Mesodermal cell (in vitro differentiated cells): Measurements from ENCODE around the gene PTCH2.

Experiments used
- H3K27ac ChIP-seq: 2 replicates; pipeline ENCODE4 v1.7.0; 2013; ENCODE audit warnings: mild to moderate bottlenecking, low read depth, low read length, moderate library complexity; ENCODE audit not compliant: severe bottlenecking
- H3K36me3 ChIP-seq: 2 replicates; pipeline ENCODE4 v1.7.1; 2013; ENCODE audit warnings: mild to moderate bottlenecking, low read length, moderate library complexity; ENCODE audit not compliant: control insufficient read depth, insufficient read depth
- H3K4me1 ChIP-seq: one replicate; pipeline ENCODE4 v1.7.1; 2013; ENCODE audit warnings: mild to moderate bottlenecking, low read length; ENCODE audit not compliant: insufficient read depth, control insufficient read depth, poor library complexity, severe bottlenecking
- H3K4me3 ChIP-seq: 2 replicates; pipeline ENCODE4 v1.7.0; 2013; ENCODE audit warnings: low read length, control low read depth, mild to moderate bottlenecking; ENCODE audit not compliant: insufficient read depth, poor library complexity, severe bottlenecking; ENCODE audit errors: extremely low read depth
- H3K9me3 ChIP-seq: 2 replicates; pipeline ENCODE4 v1.7.1; 2013; ENCODE audit warnings: mild to moderate bottlenecking, low read length, moderate library complexity; ENCODE audit not compliant: control insufficient read depth
- WGBS, 2 experiments: methylation state at CpG; one replicate each; pipeline ENCODE4 v1.1.5; 2013; ENCODE audit warnings: missing lambda C conversion rate in 2 of 2; ENCODE audit not compliant: insufficient coverage in 2 of 2; 5-methylcytosine and 5-hydroxymethylcytosine counted together

The PTCH2 gene

GRCh38 chr1:44775930-44776729, 66.9 kb downstream of the PTCH2 start:
- no peaks in the 10 kb centered on the region for H3K9me3 ChIP-seq
- WGBS, 2 experiments: 2 to 3% methylated on average over 23 to 31 of the region's 36 CpGs
- H3K36me3 ChIP-seq: peaks cover 52% of the 10 kb centered on the region
- H3K27ac ChIP-seq: peak overlapping the region; percentile 97
- H3K4me3 ChIP-seq: peak overlapping the region; percentile 94
- H3K4me1 ChIP-seq: peaks cover 14% of the 10 kb centered on the region

DNA sequence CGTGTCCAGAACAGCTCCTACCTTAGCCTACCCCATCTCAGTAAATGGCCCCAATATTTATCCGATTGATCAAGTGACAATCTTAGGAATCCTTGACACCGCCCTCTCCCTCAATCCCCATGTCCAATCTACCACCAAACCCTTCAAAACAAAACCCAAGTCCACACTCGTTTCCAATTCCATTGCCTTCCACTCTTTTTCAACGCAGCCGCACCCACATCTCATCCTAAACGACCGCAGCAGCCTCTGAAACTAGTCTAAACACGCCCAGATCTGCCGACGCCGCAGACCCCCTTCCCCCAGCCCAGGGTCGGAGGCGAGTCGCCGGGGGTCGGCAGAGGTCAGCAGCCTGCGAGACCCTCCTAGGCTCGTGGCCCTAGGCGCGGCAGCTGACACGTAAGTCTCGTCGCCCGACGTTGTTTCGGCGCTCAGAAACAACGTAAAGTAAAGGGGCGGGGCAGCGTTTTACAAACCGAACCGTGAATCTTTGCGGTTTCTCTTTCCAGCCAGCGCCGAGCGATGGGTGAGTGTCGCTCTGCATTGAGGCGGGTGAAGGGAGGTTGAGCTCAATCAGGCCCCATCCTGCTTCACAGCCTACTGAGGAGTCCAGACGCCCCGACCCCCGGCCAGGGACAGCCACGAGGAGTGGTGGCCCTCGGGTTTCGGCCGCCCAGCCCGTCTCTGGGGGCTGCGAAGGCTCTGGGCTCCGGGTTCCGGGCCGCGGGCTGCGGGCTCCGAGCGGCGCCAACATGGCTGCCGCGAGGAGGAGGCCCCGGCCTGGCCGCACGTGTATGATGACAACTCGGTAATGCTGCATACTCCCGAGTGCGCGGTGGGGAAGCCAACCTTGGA, 67.7 kb downstream of the PTCH2 start, which contains the start of gene RPS8:
Gene RPS8, plus strand, starts transcription at position 463 of the 852 bp plus-strand sequence. Its CDS starts 57 bp downstream, at position 520.
- Histone ChIP-seq H3K4me1 (peaks cover 14% of the 10 kb centered on the region), H3K4me3 (peak within 1 kb of the TSS; percentile 94), H3K9me3 (no peaks in the 10 kb centered on the region), H3K27ac (peak within 1 kb of the TSS; percentile 97), H3K36me3 (peaks cover 44% of the 10 kb centered on the region)
- 1% methylated on average over 64 of the region's 65 CpGs for WGBS, 2 experiments
